Astrocyte (in vitro differentiated cells and primary cell): ENCODE data around the gene SLITRK1. TPM values are rescaled to one million over a fixed set of nuclear protein-coding genes. Genes with fewer than 3 reads are reported as not detected.

Experiments used
- DNase-seq: peaks from one replicate; pipeline ENCODE4 v3.0.0-alpha.2; 2010; ENCODE audit warnings: low read depth
- FAIRE-seq: peaks from 2 replicates; lab custom pipeline; 2011; peaks lifted over from hg19 to GRCh38; lab: Jason Lieb, UNC
- H2AFZ ChIP-seq: 2 replicates; pipeline ENCODE4 v1.6.0; 2012; ENCODE audit warnings: low read depth, low read length, inconsistent platforms
- H3K27ac ChIP-seq: 2 replicates; pipeline ENCODE4 v1.5.1; 2011; ENCODE audit warnings: low read depth, low read length, inconsistent platforms
- H3K27me3 ChIP-seq: 2 replicates; pipeline ENCODE4 v1.6.0; 2011; ENCODE audit warnings: low read length, inconsistent platforms; ENCODE audit not compliant: insufficient read depth
- H3K36me3 ChIP-seq: 2 replicates; pipeline ENCODE4 v1.5.1; 2011; ENCODE audit warnings: low read length, inconsistent platforms; ENCODE audit not compliant: insufficient read depth
- H3K4me1 ChIP-seq: 2 replicates; pipeline ENCODE4 v1.5.1; 2011; ENCODE audit warnings: low read length, inconsistent platforms; ENCODE audit not compliant: insufficient read depth
- H3K4me2 ChIP-seq: 2 replicates; pipeline ENCODE4 v1.6.0; 2012; ENCODE audit warnings: low read length, inconsistent platforms
- H3K4me3 ChIP-seq: 2 replicates; pipeline ENCODE4 v1.5.1; 2011; ENCODE audit warnings: low read depth, mild to moderate bottlenecking, low read length, inconsistent platforms; ENCODE audit not compliant: insufficient read depth
- H3K79me2 ChIP-seq: 2 replicates; pipeline ENCODE4 v1.6.0; 2012; ENCODE audit warnings: mild to moderate bottlenecking, low read length, inconsistent platforms; ENCODE audit not compliant: insufficient read depth
- H3K9ac ChIP-seq: 2 replicates; pipeline ENCODE4 v1.6.0; 2012; ENCODE audit warnings: mild to moderate bottlenecking, low read length, inconsistent platforms
- H3K9me3 ChIP-seq: 2 replicates; pipeline ENCODE4 v1.5.1; 2012; ENCODE audit warnings: low read depth, mild to moderate bottlenecking, low read length, inconsistent platforms; ENCODE audit not compliant: insufficient read depth
- H4K20me1 ChIP-seq: 2 replicates; pipeline ENCODE4 v1.6.0; 2012; ENCODE audit warnings: low read length, inconsistent platforms; ENCODE audit not compliant: insufficient read depth
- H3K27ac Mint-ChIP-seq: one replicate; pipeline ENCODE4 v1.8.0; 2021; ENCODE audit warnings: mild to moderate bottlenecking, mixed read lengths; ENCODE audit not compliant: unreplicated experiment
- H3K27me3 Mint-ChIP-seq: one replicate; pipeline ENCODE4 v1.8.0; 2021; ENCODE audit warnings: low read depth, mixed read lengths; ENCODE audit not compliant: unreplicated experiment
- H3K36me3 Mint-ChIP-seq: one replicate; pipeline ENCODE4 v1.8.0; 2021; ENCODE audit warnings: low read depth, mixed read lengths; ENCODE audit not compliant: unreplicated experiment
- H3K4me1 Mint-ChIP-seq: one replicate; pipeline ENCODE4 v1.8.0; 2021; ENCODE audit warnings: low read depth, mixed read lengths; ENCODE audit not compliant: unreplicated experiment
- H3K4me3 Mint-ChIP-seq: one replicate; pipeline ENCODE4 v1.8.0; 2021; ENCODE audit warnings: mild to moderate bottlenecking, moderate library complexity, mixed read lengths; ENCODE audit not compliant: unreplicated experiment
- H3K9me3 Mint-ChIP-seq: one replicate; pipeline ENCODE4 v1.8.0; 2021; ENCODE audit warnings: mild to moderate bottlenecking, mixed read lengths; ENCODE audit not compliant: unreplicated experiment
- CTCF ChIP-seq: IDR thresholded peaks from 2 replicates; pipeline ENCODE4 v1.5.1; 2011; ENCODE audit warnings: low read depth, mild to moderate bottlenecking, inconsistent platforms, low read length, moderate library complexity; ENCODE audit not compliant: insufficient read depth
- EZH2 ChIP-seq: IDR thresholded peaks from 2 replicates; pipeline ENCODE4 v1.6.1; 2012; ENCODE audit warnings: mild to moderate bottlenecking, low read length, inconsistent platforms; ENCODE audit not compliant: insufficient read depth
- total RNA-seq: library from RNA; stranded (reverse); gene quantifications from 2 replicates; pipeline ENCODE4 v1.2.1, GENCODE V29; 2021

The SLITRK1 gene
- total RNA-seq, 1 donor from 2014 or later: 2.3 TPM

GRCh38 chr13:83906240-83906820 lies 24.1 kb upstream of the SLITRK1 start:
- H3K4me3 Mint-ChIP-seq: no peak overlapping the region
- no peak for FAIRE-seq
- H3K36me3 Mint-ChIP-seq: no peaks in the 10 kb centered on the region

DNA sequence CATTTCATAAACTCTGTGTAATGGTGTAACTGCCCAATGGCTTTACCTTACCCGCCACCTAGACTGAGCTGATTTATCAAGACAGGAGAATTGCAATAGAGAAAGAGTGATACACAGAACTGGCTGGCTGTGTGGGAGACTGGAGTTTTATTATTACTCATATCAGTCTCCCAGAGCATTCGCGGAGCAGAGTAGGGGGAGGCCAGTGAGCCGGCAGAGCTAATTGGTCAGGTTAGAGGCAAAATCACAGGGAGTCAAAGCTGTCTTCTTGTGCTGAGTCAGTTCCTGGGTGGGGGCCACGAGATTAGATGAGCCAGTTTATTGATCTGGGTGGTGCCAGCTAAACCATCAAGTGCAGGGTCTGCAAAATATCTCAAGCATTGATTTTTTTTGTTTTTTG lies 23.4 kb upstream of the SLITRK1 start:
- no peak for TF ChIP-seq CTCF
- no peak for TF ChIP-seq EZH2
- Histone ChIP-seq H3K4me2 (no peak overlapping the region), H3K4me1 (no peaks in the 10 kb centered on the region), H3K27ac (no peak overlapping the region), H3K9me3 (no peaks in the 10 kb centered on the region), H3K9ac (no peak overlapping the region), H3K36me3 (no peaks in the 10 kb centered on the region), H2AFZ (no peak overlapping the region), H4K20me1 (no peaks in the 10 kb centered on the region), H3K27me3 (no peaks in the 10 kb centered on the region), H3K79me2 (no peaks in the 10 kb centered on the region), H3K4me3 (no peak overlapping the region)
- Mint-ChIP-seq H3K4me1 (no peaks in the 10 kb centered on the region), H3K9me3 (no peaks in the 10 kb centered on the region), H3K27ac (no peak overlapping the region), H3K27me3 (no peaks in the 10 kb centered on the region), H3K4me3 (no peak overlapping the region), H3K36me3 (no peaks in the 10 kb centered on the region)
- no peak for FAIRE-seq
- no peak for DNase-seq

More at GRCh38 chr13:83906240-83906820, 24.1 kb upstream of the SLITRK1 start:
- Histone ChIP-seq H3K27ac (no peak overlapping the region), H3K36me3 (no peaks in the 10 kb centered on the region), H2AFZ (no peak overlapping the region), H3K9ac (no peak overlapping the region), H4K20me1 (no peaks in the 10 kb centered on the region), H3K4me3 (no peak overlapping the region), H3K79me2 (no peaks in the 10 kb centered on the region), H3K9me3 (no peaks in the 10 kb centered on the region), H3K4me1 (no peaks in the 10 kb centered on the region), H3K27me3 (no peaks in the 10 kb centered on the region), H3K4me2 (no peak overlapping the region)
- H3K4me1 Mint-ChIP-seq: no peaks in the 10 kb centered on the region
- H3K27me3 Mint-ChIP-seq: no peaks in the 10 kb centered on the region
- no peak for DNase-seq
- H3K27ac Mint-ChIP-seq: no peak overlapping the region
- no peaks in the 10 kb centered on the region for H3K9me3 Mint-ChIP-seq
- TF ChIP-seq EZH2: no peak
- TF ChIP-seq CTCF: no peak

GRCh38 chr13:83895994-83896580 lies 13.8 kb upstream of the SLITRK1 start:
- Histone ChIP-seq H4K20me1 (no peaks in the 10 kb centered on the region), H3K9me3 (no peaks in the 10 kb centered on the region), H2AFZ (no peak overlapping the region), H3K9ac (no peak overlapping the region), H3K4me2 (no peak overlapping the region), H3K79me2 (no peaks in the 10 kb centered on the region), H3K4me1 (no peaks in the 10 kb centered on the region), H3K27me3 (no peaks in the 10 kb centered on the region), H3K27ac (peak overlapping the region; percentile 10), H3K36me3 (no peaks in the 10 kb centered on the region), H3K4me3 (no peak overlapping the region)
- H3K27me3 Mint-ChIP-seq: no peaks in the 10 kb centered on the region
- no peaks in the 10 kb centered on the region for H3K9me3 Mint-ChIP-seq
- H3K27ac Mint-ChIP-seq: peak overlapping the region; percentile 96
- DNase-seq (peak; percentile 67), FAIRE-seq (no peak)
- no peaks in the 10 kb centered on the region for H3K36me3 Mint-ChIP-seq
- TF ChIP-seq EZH2: no peak
- no peak for TF ChIP-seq CTCF
- no peak overlapping the region for H3K4me3 Mint-ChIP-seq
- H3K4me1 Mint-ChIP-seq: peaks cover 21% of the 10 kb centered on the region
